ENCODE measurements around the gene EXOC4.

DNA sequence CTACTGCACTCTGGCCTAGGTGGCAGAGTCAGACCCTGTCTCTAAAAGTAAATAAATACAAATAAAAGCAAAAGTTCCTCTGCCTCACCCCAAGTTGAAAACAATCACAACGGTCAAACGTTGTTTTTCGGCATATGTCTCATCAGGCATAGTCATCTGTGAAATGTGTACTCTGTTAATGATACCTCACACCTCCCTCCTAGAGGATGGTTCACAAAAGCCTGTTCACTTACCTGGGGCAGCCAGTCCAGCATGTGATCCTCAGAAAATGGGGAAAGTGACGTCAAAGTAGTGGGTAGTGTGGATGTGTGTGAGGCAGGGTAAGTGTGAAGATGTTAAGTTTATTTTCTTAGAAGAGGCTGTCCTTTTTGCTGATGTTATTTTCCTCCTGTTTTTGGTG lies 620.3 kb downstream of the EXOC4 start:
- TF ChIP-seq EP300 (IDR thresholded peaks at IDR 0.05) (no peak), POLR2AphosphoS5 (IDR thresholded peaks at IDR 0.05) (no peak)
- TF ChIP-seq, protein P1, sequence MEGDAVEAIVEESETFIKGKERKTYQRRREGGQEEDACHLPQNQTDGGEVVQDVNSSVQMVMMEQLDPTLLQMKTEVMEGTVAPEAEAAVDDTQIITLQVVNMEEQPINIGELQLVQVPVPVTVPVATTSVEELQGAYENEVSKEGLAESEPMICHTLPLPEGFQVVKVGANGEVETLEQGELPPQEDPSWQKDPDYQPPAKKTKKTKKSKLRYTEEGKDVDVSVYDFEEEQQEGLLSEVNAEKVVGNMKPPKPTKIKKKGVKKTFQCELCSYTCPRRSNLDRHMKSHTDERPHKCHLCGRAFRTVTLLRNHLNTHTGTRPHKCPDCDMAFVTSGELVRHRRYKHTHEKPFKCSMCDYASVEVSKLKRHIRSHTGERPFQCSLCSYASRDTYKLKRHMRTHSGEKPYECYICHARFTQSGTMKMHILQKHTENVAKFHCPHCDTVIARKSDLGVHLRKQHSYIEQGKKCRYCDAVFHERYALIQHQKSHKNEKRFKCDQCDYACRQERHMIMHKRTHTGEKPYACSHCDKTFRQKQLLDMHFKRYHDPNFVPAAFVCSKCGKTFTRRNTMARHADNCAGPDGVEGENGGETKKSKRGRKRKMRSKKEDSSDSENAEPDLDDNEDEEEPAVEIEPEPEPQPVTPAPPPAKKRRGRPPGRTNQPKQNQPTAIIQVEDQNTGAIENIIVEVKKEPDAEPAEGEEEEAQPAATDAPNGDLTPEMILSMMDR (IDR thresholded peaks at IDR 0.05) = no peak
